GM21576 (cell line): Measurements from ENCODE around the gene SV2C.
A peak's percentile ranks its signal among the peaks of the same experiment; 100 is the strongest.
"Not testable (repeated sequence)": the region's sequence is repeated elsewhere in the genome, so short reads cannot be mapped to it uniquely, and the experiment has no call there.

Experiments used
- ATAC-seq: cut with Tn5 transposase; IDR thresholded peaks from one replicate; pipeline ENCODE4 v1.9.1; 2021; ENCODE audit warnings: mild to moderate bottlenecking, moderate library complexity; ENCODE audit not compliant: unreplicated experiment

The SV2C gene

GRCh38 chr5:76334574-76334973, 251.4 kb downstream of the SV2C start:
- ATAC-seq: no peak

- ATAC-seq: not testable (repeated sequence)
Measured at GRCh38 chr5:76335451-76335850, 252.3 kb downstream of the SV2C start.

GRCh38 chr5:76336253-76336809, 253.1 kb downstream of the SV2C start:
- not testable (repeated sequence) for ATAC-seq

GRCh38 chr5:76337953-76338451, 254.8 kb downstream of the SV2C start:
- no peak for ATAC-seq

GRCh38 chr5:76339919-76340318, 256.7 kb downstream of the SV2C start:
- no peak for ATAC-seq

- ATAC-seq: no peak
Measured at GRCh38 chr5:76341651-76342334, 258.6 kb downstream of the SV2C start.

GRCh38 chr5:76342474-76342873, 259.3 kb downstream of the SV2C start:
- ATAC-seq: no peak

- no peak for ATAC-seq
Measured at GRCh38 chr5:76345582-76345981, 262.4 kb downstream of the SV2C start.

GRCh38 chr5:76351176-76351575, 268.0 kb downstream of the SV2C start:
- ATAC-seq: peak; percentile 14

GRCh38 chr5:76351577-76351976, 268.4 kb downstream of the SV2C start:
- ATAC-seq: peak; percentile 100

- ATAC-seq: no peak
Measured at GRCh38 chr5:76356887-76357286, 273.7 kb downstream of the SV2C start.

- no peak for ATAC-seq
Measured at GRCh38 chr5:76363352-76364225, 280.4 kb downstream of the SV2C start.

- ATAC-seq: no peak
Measured at GRCh38 chr5:76364226-76364589, 281.0 kb downstream of the SV2C start.

- ATAC-seq: no peak
Measured at GRCh38 chr5:76365561-76365960, 282.4 kb downstream of the SV2C start.

- no peak for ATAC-seq
Measured at GRCh38 chr5:76366596-76366995, 283.4 kb downstream of the SV2C start.

GRCh38 chr5:76367623-76368371, 284.6 kb downstream of the SV2C start:
- ATAC-seq: no peak

- ATAC-seq: no peak
Measured at GRCh38 chr5:76368941-76369340, 285.8 kb downstream of the SV2C start.

GRCh38 chr5:76369668-76370067, 286.5 kb downstream of the SV2C start:
- ATAC-seq: not testable (repeated sequence)

GRCh38 chr5:76371960-76372322, 288.8 kb downstream of the SV2C start:
- ATAC-seq: no peak

- no peak for ATAC-seq
Measured at GRCh38 chr5:76372323-76373054, 289.3 kb downstream of the SV2C start.
